A673 (cell line): ENCODE data around the gene SNAP23.

Experiments
- EZH2 ChIP-seq: fragments of 200-600 bp; sonication (generic); IDR thresholded peaks from 2 replicates; pipeline ENCODE4 v1.6.1; 2017; ENCODE audit warnings: borderline replicate concordance, low read depth, mild to moderate bottlenecking, mixed read lengths, antibody characterized with exemption, low read length; ENCODE audit not compliant: poor library complexity, severe bottlenecking
- TF ChIP-seq, protein P1 (sequence below): fragments of 300-800, 200-600 bp; sonication (generic); conservative IDR thresholded peaks from 2 replicates; pipeline ENCODE4 v1.5.1; 2017; ENCODE audit warnings: low read depth, mild to moderate bottlenecking, antibody characterized with exemption, low read length, moderate library complexity, mixed read lengths

DNA sequence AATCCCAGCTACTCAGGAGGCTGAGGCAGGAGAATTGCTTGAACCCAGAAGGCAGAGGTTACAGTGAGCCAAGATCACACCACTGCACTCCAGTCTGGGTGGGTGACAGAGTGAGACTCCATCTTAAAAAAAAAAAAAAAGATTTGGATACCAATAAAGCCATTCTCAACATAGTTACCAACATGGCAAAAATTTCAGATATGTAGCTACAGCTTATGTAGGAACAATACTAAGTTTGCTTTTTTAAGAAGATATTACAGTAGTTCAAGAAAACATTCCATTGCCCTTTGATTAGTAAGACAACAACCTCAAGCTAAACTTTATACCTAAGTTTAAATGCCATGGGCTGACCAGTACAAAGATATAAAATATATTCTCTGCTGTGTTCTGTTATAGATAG is 38.9 kb upstream of the SNAP23 start:
- TF ChIP-seq, protein P1, sequence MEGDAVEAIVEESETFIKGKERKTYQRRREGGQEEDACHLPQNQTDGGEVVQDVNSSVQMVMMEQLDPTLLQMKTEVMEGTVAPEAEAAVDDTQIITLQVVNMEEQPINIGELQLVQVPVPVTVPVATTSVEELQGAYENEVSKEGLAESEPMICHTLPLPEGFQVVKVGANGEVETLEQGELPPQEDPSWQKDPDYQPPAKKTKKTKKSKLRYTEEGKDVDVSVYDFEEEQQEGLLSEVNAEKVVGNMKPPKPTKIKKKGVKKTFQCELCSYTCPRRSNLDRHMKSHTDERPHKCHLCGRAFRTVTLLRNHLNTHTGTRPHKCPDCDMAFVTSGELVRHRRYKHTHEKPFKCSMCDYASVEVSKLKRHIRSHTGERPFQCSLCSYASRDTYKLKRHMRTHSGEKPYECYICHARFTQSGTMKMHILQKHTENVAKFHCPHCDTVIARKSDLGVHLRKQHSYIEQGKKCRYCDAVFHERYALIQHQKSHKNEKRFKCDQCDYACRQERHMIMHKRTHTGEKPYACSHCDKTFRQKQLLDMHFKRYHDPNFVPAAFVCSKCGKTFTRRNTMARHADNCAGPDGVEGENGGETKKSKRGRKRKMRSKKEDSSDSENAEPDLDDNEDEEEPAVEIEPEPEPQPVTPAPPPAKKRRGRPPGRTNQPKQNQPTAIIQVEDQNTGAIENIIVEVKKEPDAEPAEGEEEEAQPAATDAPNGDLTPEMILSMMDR, result no peak
- no peak for TF ChIP-seq EZH2
